Loucy (cell line): ENCODE measurements around the gene ANKRD39.
A peak's percentile ranks its signal among the peaks of the same experiment; 100 is the strongest.

Experiments used
- H2AFZ ChIP-seq: fragments of 200-600 bp; sonication (generic); 2 replicates; pipeline ENCODE4 v1.6.0; 2016; ENCODE audit warnings: antibody characterized with exemption, mild to moderate bottlenecking, low read length, moderate library complexity
- H3F3A ChIP-seq: fragments of 200-600 bp; 2 replicates; pipeline ENCODE4 v1.6.0; 2016; ENCODE audit warnings: antibody characterized with exemption, low read depth, mild to moderate bottlenecking
- H3K27me3 ChIP-seq: fragments of 200-600 bp; sonication (generic); 2 replicates; pipeline ENCODE4 v1.6.1; 2014; ENCODE audit warnings: low read length, mild to moderate bottlenecking; ENCODE audit not compliant: insufficient read depth, poor library complexity, severe bottlenecking
- H3K36me3 ChIP-seq: fragments of 200-600 bp; sonication (generic); 2 replicates; pipeline ENCODE4 v1.6.1; 2016; ENCODE audit warnings: low read length; ENCODE audit not compliant: insufficient read depth
- H3K4me1 ChIP-seq: fragments of 200-600 bp; sonication (generic); 2 replicates; pipeline ENCODE4 v1.5.1; 2014; ENCODE audit warnings: low read length, mild to moderate bottlenecking; ENCODE audit not compliant: insufficient read depth, poor library complexity, severe bottlenecking
- H3K4me2 ChIP-seq: fragments of 200-600 bp; sonication (generic); 2 replicates; pipeline ENCODE4 v1.6.0; 2014; ENCODE audit warnings: antibody characterized with exemption, low read length, low read depth, mild to moderate bottlenecking; ENCODE audit not compliant: poor library complexity, severe bottlenecking
- H3K4me3 ChIP-seq: fragments of 200-600 bp; sonication (generic); 2 replicates; pipeline ENCODE4 v1.5.1; 2014; ENCODE audit warnings: low read length, mild to moderate bottlenecking, mixed read lengths; ENCODE audit not compliant: poor library complexity, severe bottlenecking
- H3K79me2 ChIP-seq: fragments of 200-600 bp; sonication (generic); 2 replicates; pipeline ENCODE4 v1.6.1; 2014; ENCODE audit warnings: low read length; ENCODE audit not compliant: insufficient read depth
- H3K9ac ChIP-seq: fragments of 200-600 bp; sonication (generic); 2 replicates; pipeline ENCODE4 v1.6.0; 2014; ENCODE audit warnings: mild to moderate bottlenecking, low read depth, low read length, moderate library complexity; ENCODE audit not compliant: poor library complexity, severe bottlenecking
- H3K9me2 ChIP-seq: fragments of 200-600 bp; sonication (generic); replicated peaks from 2 replicates; pipeline ENCODE4 v1.6.1; 2016; ENCODE audit warnings: low read depth, low read length, mixed read lengths
- H3K9me3 ChIP-seq: fragments of 200-600 bp; sonication (generic); 2 replicates; pipeline ENCODE4 v1.6.1; 2014; ENCODE audit warnings: mild to moderate bottlenecking, antibody characterized with exemption, low read length, low read depth; ENCODE audit not compliant: insufficient read depth
- H4K20me1 ChIP-seq: fragments of 200-600 bp; sonication (generic); 2 replicates; pipeline ENCODE4 v1.6.0; 2014; ENCODE audit warnings: antibody characterized with exemption, low read length, mild to moderate bottlenecking; ENCODE audit not compliant: insufficient read depth, poor library complexity, severe bottlenecking
- CTCF ChIP-seq: fragments of 200-600 bp; sonication (generic); conservative IDR thresholded peaks from 2 replicates; pipeline ENCODE4 v1.5.1; 2014; ENCODE audit warnings: mild to moderate bottlenecking, antibody characterized with exemption, low read length
- EZH2phosphoT487 ChIP-seq: fragments of 200-600 bp; IDR thresholded peaks from 2 replicates; pipeline ENCODE4 v1.6.1; 2018; ENCODE audit warnings: antibody characterized with exemption, mild to moderate bottlenecking, moderate library complexity, borderline replicate concordance

The ANKRD39 gene

GRCh38 chr2:96815326-96816126, 42.3 kb downstream of the ANKRD39 start:
- H2AFZ ChIP-seq, result peak overlapping the region; percentile 94
- H3F3A ChIP-seq, result no peaks in the 10 kb centered on the region
- H3K79me2 ChIP-seq, result peaks cover 37% of the 10 kb centered on the region
- peak overlapping the region; percentile 80 for H3K4me2 ChIP-seq
- no peaks in the 10 kb centered on the region for H3K36me3 ChIP-seq
- TF ChIP-seq CTCF, result no peak
- TF ChIP-seq EZH2phosphoT487, result no peak
- H3K9me3 ChIP-seq, result no peaks in the 10 kb centered on the region
- H3K9me2 ChIP-seq, result no peaks in the 10 kb centered on the region
- H3K27me3 ChIP-seq, result no peaks in the 10 kb centered on the region
- H3K4me1 ChIP-seq, result peaks cover 40% of the 10 kb centered on the region
- H4K20me1 ChIP-seq, result peaks cover 35% of the 10 kb centered on the region
- H3K9ac ChIP-seq, result peak overlapping the region; percentile 70
- peak overlapping the region; percentile 85 for H3K4me3 ChIP-seq

GRCh38 chr2:96813656-96814055, 44.2 kb downstream of the ANKRD39 start:
- no peak for TF ChIP-seq EZH2phosphoT487
- no peak for TF ChIP-seq CTCF
- Histone ChIP-seq H3K36me3 (no peaks in the 10 kb centered on the region), H3K79me2 (peaks cover 18% of the 10 kb centered on the region), H3K9ac (no peak overlapping the region), H2AFZ (no peak overlapping the region), H3K9me3 (no peaks in the 10 kb centered on the region), H4K20me1 (peaks cover 16% of the 10 kb centered on the region), H3K4me1 (peaks cover 21% of the 10 kb centered on the region), H3K9me2 (no peaks in the 10 kb centered on the region), H3K4me2 (no peak overlapping the region), H3F3A (no peaks in the 10 kb centered on the region), H3K4me3 (no peak overlapping the region), H3K27me3 (no peaks in the 10 kb centered on the region)

- no peak overlapping the region for H3K9ac ChIP-seq
- H3F3A ChIP-seq, result no peaks in the 10 kb centered on the region
- H3K36me3 ChIP-seq, result no peaks in the 10 kb centered on the region
- H3K9me2 ChIP-seq, result no peaks in the 10 kb centered on the region
- TF ChIP-seq EZH2phosphoT487, result no peak
- no peak for TF ChIP-seq CTCF
- H3K27me3 ChIP-seq, result no peaks in the 10 kb centered on the region
- no peak overlapping the region for H3K4me3 ChIP-seq
- H3K9me3 ChIP-seq, result no peaks in the 10 kb centered on the region
- H3K4me1 ChIP-seq, result peaks cover 5% of the 10 kb centered on the region
- H3K79me2 ChIP-seq, result peaks cover 1% of the 10 kb centered on the region; the same call in 1 of the 2 replicates
- no peak overlapping the region for H2AFZ ChIP-seq
- H3K4me2 ChIP-seq, result no peak overlapping the region
- peaks cover under 1% of the 10 kb centered on the region for H4K20me1 ChIP-seq
Measured at GRCh38 chr2:96811917-96812316, 45.9 kb downstream of the ANKRD39 start.
